ENCODE results near the gene TEAD4.

TEAD4 gene

DNA sequence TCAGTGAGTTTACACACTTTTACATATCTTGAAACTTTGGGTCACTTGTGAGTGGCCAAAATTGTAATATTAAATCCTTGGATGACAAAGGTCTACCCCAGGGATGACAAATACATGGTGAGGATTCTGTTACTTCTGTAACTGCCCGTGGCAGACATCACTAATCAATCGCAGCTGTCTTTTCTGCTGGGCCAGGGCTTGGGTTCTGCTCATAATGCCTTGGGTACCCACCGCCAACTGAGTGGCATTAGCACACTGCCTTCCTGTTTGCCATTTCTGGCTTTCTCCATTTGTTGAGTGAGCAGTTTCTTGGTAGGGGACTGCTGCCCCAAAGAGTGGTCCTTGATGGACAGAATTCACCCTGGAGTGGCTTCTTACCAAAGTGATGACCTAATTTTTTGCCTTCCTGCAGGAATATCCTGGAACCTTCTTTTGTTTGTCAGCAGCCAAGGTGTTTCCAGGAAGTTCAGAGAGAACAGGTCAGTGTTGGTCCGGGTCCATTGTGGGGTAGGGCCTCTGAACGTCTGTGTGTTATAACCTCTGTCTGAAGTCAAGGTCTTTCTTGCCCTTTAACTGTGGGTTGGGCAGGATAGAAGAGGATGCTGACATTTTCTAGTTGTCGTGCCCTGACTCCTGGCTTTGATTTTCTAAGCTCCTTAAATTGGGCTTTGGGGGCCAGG, 124.2 kb downstream of the TEAD4 start:
- DNase-seq (ENCODE audit: low spot score): no peak

DNA sequence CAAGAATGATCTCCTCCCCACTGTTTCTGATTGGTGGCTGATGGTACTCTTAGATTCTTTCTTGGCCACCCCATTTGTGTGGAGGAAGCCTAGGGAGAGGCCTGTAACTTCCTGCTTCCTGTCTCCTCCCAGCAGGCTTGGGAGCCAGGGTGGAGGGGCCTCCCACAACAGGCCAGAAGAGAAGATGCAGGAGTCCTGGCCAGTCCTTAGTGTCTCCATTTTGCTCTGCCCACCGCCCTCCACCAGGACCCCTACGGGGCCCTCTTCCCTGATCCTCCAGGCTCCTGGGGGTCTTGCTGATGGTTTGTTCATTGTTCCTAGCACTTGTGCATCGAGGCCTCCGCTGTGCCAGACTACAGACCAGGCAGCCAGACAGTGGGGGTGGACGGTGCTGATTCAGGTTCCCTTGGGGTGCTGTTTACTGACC, 124.7 kb downstream of the TEAD4 start:
- no peak for DNase-seq (ENCODE audit: low spot score)

DNA sequence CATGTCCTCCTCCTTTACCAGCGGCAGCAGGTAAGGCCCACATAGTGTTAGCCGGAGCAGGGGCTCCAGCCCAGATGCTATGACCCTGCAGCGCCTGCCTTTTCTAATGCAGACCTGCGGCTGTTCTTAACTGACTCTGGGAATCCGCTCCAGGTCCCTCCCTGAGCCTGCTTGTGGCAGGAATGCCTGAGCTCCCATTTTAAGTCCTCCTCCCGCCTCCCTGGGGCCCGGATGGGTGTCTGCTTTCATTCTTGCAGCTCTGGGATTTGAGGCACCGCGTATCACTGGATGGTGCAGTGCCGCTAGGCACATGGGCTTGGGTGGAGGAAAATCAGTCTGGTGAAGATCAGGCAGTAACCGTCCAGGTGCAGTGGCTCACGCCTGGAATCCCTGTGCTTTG, 125.5 kb downstream of the TEAD4 start:
- no peak for DNase-seq (ENCODE audit: low spot score)

DNA sequence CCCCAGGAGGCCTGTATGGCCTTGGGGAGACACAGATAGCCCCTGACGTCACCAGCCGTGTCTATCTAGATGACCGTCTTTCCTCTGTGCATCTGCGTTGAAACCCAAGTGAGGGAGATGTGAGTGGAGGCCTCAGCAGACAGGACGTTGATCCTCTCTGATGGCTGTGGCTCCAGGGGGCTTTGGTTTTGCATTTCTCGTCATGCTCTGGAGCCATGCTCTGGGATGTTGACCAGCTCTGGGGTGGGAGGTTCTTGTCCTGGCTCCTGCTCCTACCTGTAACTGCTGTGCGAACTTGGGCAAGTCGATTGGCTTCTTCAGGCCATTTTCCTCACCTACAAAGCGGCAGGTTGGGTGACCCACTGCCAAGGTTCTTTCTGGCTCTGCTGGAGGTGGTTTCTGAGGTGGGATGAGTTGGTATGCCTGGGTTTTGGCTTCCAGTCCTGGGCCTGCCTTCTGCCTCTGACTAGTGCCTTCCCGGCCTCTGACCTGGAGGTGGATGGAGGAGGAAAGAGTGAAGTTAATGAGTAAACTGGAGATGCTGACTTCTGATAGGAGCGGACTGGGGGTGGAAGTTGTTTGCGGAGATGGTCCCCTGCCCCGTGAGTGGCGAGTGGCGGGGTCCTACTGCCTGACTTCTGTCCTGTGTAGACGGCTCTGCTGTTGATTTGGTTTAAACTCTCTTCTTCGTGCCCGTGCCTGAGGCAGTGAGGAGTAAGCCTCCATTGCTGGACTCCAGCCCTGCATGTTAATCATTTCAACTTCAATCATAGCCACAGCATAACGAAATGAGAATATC, 126.3 kb downstream of the TEAD4 start:
- DNase-seq (ENCODE audit: low spot score): no peak

DNA sequence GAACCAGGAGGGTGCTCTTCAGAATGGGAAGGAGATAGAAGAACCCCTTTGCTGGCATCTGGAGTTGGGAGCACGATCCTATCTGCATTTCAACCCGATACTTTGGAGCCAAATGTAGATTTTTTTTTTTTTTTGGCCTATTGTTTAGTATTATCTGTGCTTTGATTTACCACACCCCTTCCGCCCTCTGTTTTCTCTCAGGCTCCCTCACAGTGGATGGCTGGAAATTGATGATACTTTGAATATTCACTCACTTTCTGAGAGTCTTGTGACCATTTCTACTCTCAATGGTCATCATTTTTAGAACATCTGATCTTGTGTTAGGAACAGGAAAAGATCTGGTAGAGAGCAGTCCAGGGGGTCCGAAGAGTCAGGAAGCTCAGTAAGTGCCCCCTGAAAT, 127.0 kb downstream of the TEAD4 start:
- no peak for DNase-seq (ENCODE audit: low spot score)

DNA sequence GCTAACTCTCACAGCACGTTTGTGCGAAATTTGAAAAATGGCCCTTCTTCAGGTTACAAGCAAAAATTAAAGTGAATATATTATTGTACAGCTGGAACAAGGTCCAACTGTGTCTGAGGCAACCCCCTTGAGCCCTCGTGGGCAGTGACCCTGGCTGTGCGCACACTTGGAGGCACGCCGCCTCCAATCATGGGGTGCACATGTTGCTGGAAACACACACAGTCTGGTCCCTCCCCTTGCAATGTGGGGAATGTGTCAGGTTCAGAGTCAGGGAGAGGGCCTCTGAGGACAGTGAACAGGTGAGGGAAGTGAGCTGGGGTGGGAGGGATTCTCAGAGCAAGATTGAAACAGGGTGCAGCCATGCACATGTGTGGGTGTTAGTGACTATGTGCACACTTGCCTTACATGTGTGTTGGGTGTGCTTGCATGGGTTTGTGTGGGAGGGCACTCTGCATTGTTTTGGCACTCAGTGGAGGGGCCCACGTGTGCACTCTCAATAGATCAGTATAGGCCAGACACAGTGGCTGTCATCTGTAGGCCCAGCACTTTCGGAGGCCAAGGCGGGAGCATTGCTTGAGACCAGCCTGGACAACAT, 127.6 kb downstream of the TEAD4 start:
- DNase-seq (ENCODE audit: low spot score): no peak

DNA sequence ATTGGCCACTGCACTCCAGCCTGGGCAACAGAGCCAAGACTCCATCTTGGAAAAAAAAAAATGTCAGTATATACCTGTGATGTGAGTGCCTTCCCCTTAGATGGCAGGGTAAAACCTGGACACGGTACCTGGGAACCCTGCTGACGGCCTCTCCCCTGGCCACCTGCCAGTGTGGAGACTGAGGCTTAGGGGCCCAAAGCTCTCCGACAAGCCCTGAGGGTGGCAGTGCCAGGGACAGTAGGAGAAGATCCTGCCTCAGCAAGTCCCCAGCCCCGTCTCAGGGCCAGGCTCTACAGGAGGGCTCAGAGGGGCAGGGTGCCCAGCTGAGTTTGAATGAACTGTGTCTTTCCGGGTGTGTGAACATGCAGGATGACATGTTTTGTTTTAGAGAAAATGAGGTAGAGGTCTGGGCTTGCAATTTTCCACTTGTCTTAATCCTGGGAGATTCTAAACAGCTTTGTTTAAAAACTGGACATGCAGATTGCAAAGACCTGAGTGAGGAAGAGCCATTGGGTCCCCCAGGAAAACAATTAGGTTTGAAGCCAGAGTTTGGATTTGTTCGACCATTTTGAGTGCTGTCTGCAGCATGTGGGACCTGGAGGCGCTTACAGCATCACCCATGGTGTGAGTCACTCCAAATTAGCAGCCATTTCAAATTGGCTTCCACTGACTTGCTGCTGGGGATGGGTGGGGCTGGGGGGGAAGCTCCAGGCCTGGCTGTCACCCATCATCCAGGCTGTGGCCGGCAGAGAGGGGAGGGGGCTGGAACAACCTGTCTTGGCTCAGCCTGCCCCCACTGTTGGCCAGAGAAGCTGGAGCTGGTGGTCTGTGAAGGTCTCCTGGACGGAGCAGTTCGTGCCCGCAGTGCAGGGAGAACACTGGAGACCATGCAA, 128.8 kb downstream of the TEAD4 start:
- DNase-seq (ENCODE audit: low spot score): no peak

DNA sequence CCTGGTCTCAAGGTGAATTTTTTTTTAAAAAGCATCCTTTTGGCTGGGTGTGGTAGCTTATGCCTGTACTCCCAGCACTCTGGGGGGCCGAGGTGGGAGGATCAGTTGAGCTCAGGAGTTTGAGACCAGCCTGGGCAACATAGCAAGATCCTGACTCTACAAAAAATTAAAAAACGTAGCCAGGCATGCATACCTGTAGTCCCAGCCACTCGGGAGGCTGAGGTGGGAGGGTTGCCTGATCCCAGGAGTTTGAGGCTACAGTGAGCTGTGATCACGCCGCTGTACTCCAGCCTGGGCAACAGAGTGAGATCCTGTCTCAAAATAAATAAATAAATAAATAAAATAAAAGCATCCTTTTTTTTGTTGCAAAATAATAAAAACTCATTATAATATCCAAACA, 130.4 kb downstream of the TEAD4 start:
- no peak for DNase-seq (ENCODE audit: low spot score)
